Measurements from ENCODE around the gene TBC1D5. TPM values are rescaled to one million over a fixed set of nuclear protein-coding genes. Genes with fewer than 3 reads are reported as not detected.
A peak's percentile ranks its signal among the peaks of the same experiment; 100 is the strongest.

Gene TBC1D5
- polyA plus RNA-seq, 1 experiment, result 27.0 TPM

- DNase-seq (ENCODE audit: low read depth), result no peak
- CTCF ChIA-PET, result interaction anchor here (0.7 to 2.3 kb wide), 21 partner anchors 9 to 812 kb away, joined by 3 to 14 read pairs (median 5); no protein-coding TSS in a partner anchor
- TF ChIP-seq CTCF (IDR thresholded peaks at IDR 0.05; ENCODE audit: insufficient read depth, low read depth, low read length), result peak; percentile 77
- POLR2A ChIA-PET, result no interaction called here
- Histone ChIP-seq H3K36me3 (ENCODE audit: control insufficient read depth, insufficient read depth, low read length) (no peaks in the 10 kb centered on the region), H3K4me3 (ENCODE audit: low read depth, low read length) (no peak overlapping the region), H3K27me3 (ENCODE audit: control insufficient read depth, insufficient read depth, low read length) (no peaks in the 10 kb centered on the region)
These were observed 329.4 kb downstream of the TBC1D5 start for GRCh38 chr3:17412950-17413530.

- TF ChIP-seq CTCF (IDR thresholded peaks at IDR 0.05; ENCODE audit: insufficient read depth, low read depth, low read length), result no peak
- H3K27me3 ChIP-seq (ENCODE audit: control insufficient read depth, insufficient read depth, low read length), result no peaks in the 10 kb centered on the region
- H3K36me3 ChIP-seq (ENCODE audit: control insufficient read depth, insufficient read depth, low read length), result no peaks in the 10 kb centered on the region
- POLR2A ChIA-PET, result no interaction called here
- CTCF ChIA-PET, result interaction anchor here (0.7 to 1.8 kb wide), 4 partner anchors 152 to 276 kb away, joined by 3 to 10 read pairs (median 4); no protein-coding TSS in a partner anchor
- no peak for DNase-seq (ENCODE audit: low read depth)
- H3K4me3 ChIP-seq (ENCODE audit: low read depth, low read length), result no peak overlapping the region
These were observed 331.1 kb downstream of the TBC1D5 start for GRCh38 chr3:17411157-17411877.

- POLR2A ChIA-PET, result no interaction called here
- DNase-seq (ENCODE audit: low read depth), result no peak
- H3K4me3 ChIP-seq (ENCODE audit: low read depth, low read length), result no peak overlapping the region
- no peaks in the 10 kb centered on the region for H3K27me3 ChIP-seq (ENCODE audit: control insufficient read depth, insufficient read depth, low read length)
- TF ChIP-seq CTCF (IDR thresholded peaks at IDR 0.05; ENCODE audit: insufficient read depth, low read depth, low read length), result no peak
- CTCF ChIA-PET, result interaction anchor here (1.7 kb wide), 1 partner anchor 9 kb away, joined by 3 read pairs; no protein-coding TSS in a partner anchor
- H3K36me3 ChIP-seq (ENCODE audit: control insufficient read depth, insufficient read depth, low read length), result no peaks in the 10 kb centered on the region
These were observed 334.9 kb downstream of the TBC1D5 start for GRCh38 chr3:17407576-17407975.

- Histone ChIP-seq H3K4me3 (ENCODE audit: low read depth, low read length) (no peak overlapping the region), H3K36me3 (ENCODE audit: control insufficient read depth, insufficient read depth, low read length) (no peaks in the 10 kb centered on the region), H3K27me3 (ENCODE audit: control insufficient read depth, insufficient read depth, low read length) (no peaks in the 10 kb centered on the region)
- ChIA-PET CTCF (interaction anchor here (1.4 kb wide), 1 partner anchor 14 kb away, joined by 3 read pairs; no protein-coding TSS in a partner anchor), POLR2A (no interaction called here)
- TF ChIP-seq CTCF (IDR thresholded peaks at IDR 0.05; ENCODE audit: insufficient read depth, low read depth, low read length), result no peak
- DNase-seq (ENCODE audit: low read depth), result no peak
These were observed 337.9 kb downstream of the TBC1D5 start for GRCh38 chr3:17404548-17404947.

- CTCF ChIA-PET, result interaction anchor here (0.7 kb wide), 1 partner anchor 11 kb away, joined by 3 read pairs; no protein-coding TSS in a partner anchor
- no peak for TF ChIP-seq CTCF (IDR thresholded peaks at IDR 0.05; ENCODE audit: insufficient read depth, low read depth, low read length)
These were observed 340.0 kb downstream of the TBC1D5 start for GRCh38 chr3:17402442-17402841.

More at GRCh38 chr3:17402442-17402841, 340.0 kb downstream of the TBC1D5 start:
- no peak overlapping the region for H3K4me3 ChIP-seq (ENCODE audit: low read depth, low read length)
- POLR2A ChIA-PET, result no interaction called here
- no peak for DNase-seq (ENCODE audit: low read depth)
- no peaks in the 10 kb centered on the region for H3K36me3 ChIP-seq (ENCODE audit: control insufficient read depth, insufficient read depth, low read length)
- no peaks in the 10 kb centered on the region for H3K27me3 ChIP-seq (ENCODE audit: control insufficient read depth, insufficient read depth, low read length)
